GM18951 (cell line): Measurements from ENCODE around the gene ZNF521.

Source experiments
- POLR2A ChIP-seq: IDR thresholded peaks from 4 replicates; pipeline ENCODE4 v1.6.1; 2011; ENCODE audit warnings: mild to moderate bottlenecking; ENCODE audit not compliant: insufficient read length, insufficient read depth; ENCODE audit errors: extremely low read depth
- in situ Hi-C: fragments of 300-500 bp; cut with MboI; formaldehyde crosslinking; loops from one replicate; pipeline ENCODE4 v1.12.0; 2022; ENCODE audit warnings: low sequenced_read_pairs, mixed read lengths, inconsistent platforms; ENCODE audit not compliant: unreplicated experiment

Gene ZNF521

GRCh38 chr18:25189391-25190185, 162.4 kb downstream of the ZNF521 start:
- no peak for TF ChIP-seq POLR2A
- in situ Hi-C loops, result no loop called here

- in situ Hi-C loops, result no loop called here
- TF ChIP-seq POLR2A, result no peak
Measured at GRCh38 chr18:25187521-25188192, 164.3 kb downstream of the ZNF521 start.

GRCh38 chr18:25186871-25187270, 165.1 kb downstream of the ZNF521 start:
- no peak for TF ChIP-seq POLR2A
- in situ Hi-C loops, result no loop called here

- in situ Hi-C loops, result no loop called here
- no peak for TF ChIP-seq POLR2A
Measured at GRCh38 chr18:25181993-25182392, 170.0 kb downstream of the ZNF521 start.

GRCh38 chr18:25181581-25181980, 170.4 kb downstream of the ZNF521 start:
- in situ Hi-C loops, result no loop called here
- TF ChIP-seq POLR2A, result no peak

GRCh38 chr18:25180973-25181548, 170.9 kb downstream of the ZNF521 start:
- in situ Hi-C loops, result no loop called here
- no peak for TF ChIP-seq POLR2A

GRCh38 chr18:25177631-25178030, 174.3 kb downstream of the ZNF521 start:
- in situ Hi-C loops, result no loop called here
- TF ChIP-seq POLR2A, result no peak

- in situ Hi-C loops, result no loop called here
- TF ChIP-seq POLR2A, result no peak
Measured at GRCh38 chr18:25176518-25177042, 175.4 kb downstream of the ZNF521 start.

- TF ChIP-seq POLR2A, result no peak
- in situ Hi-C loops, result no loop called here
Measured at GRCh38 chr18:25175558-25176517, 176.1 kb downstream of the ZNF521 start.

- in situ Hi-C loops, result no loop called here
- TF ChIP-seq POLR2A, result no peak
Measured at GRCh38 chr18:25174324-25174723, 177.6 kb downstream of the ZNF521 start.

GRCh38 chr18:25171334-25171733, 180.6 kb downstream of the ZNF521 start:
- in situ Hi-C loops, result no loop called here
- no peak for TF ChIP-seq POLR2A

- in situ Hi-C loops, result no loop called here
- TF ChIP-seq POLR2A, result no peak
Measured at GRCh38 chr18:25170402-25170801, 181.6 kb downstream of the ZNF521 start.

- TF ChIP-seq POLR2A, result no peak
- in situ Hi-C loops, result no loop called here
Measured at GRCh38 chr18:25169701-25170100, 182.3 kb downstream of the ZNF521 start.
